Common myeloid progenitor, CD34-positive (primary cell): Measurements from ENCODE around the gene CYP2A6.

Experiments used
- CTCF ChIA-PET: fragments of 350-600 bp; sonication (Branson Sonifier 250); formaldehyde crosslinking; loops from one replicate; lab custom pipeline; 2021; ENCODE audit warnings: antibody characterized with exemption; lab: Charles Lee
- POLR2A ChIA-PET: fragments of 350-600 bp; sonication (Branson Sonifier 250); formaldehyde crosslinking; loops from one replicate; lab custom pipeline; 2021; ENCODE audit warnings: antibody characterized with exemption; lab: Charles Lee
- DNase-seq, 3 donors: peaks; one replicate each; pipeline versions ENCODE4 v3.0.0 to v3.0.0-alpha.2; 2013
- H3K27ac ChIP-seq, 2 experiments: 1 replicate in 1 of 2; 2 replicates in 1 of 2; pipeline ENCODE4 v1.7.0; 2013; ENCODE audit warnings: inconsistent platforms in 2 of 2, low read length in 2 of 2, mild to moderate bottlenecking in 2 of 2, low read depth in 1 of 2, moderate library complexity in 1 of 2; ENCODE audit not compliant: severe bottlenecking in 2 of 2, insufficient read depth in 1 of 2, poor library complexity in 1 of 2
- H3K27me3 ChIP-seq, 5 experiments: replicated peaks in 2 of 5; 1 replicate in 3 of 5; 2 replicates in 2 of 5; pipeline versions ENCODE4 v1.6.1 to v1.7.0; 2013; ENCODE audit warnings: low read length in 4 of 5, mild to moderate bottlenecking in 2 of 5, moderate library complexity in 2 of 5, inconsistent platforms in 1 of 5; ENCODE audit not compliant: insufficient read depth in 5 of 5, control insufficient read depth in 4 of 5
- H3K36me3 ChIP-seq, 4 experiments: 1 replicate in 2 of 4; 2 replicates in 2 of 4; pipeline versions ENCODE4 v1.6.1 to v1.7.0; 2013; ENCODE audit warnings: low read length in 3 of 4, control low read depth in 1 of 4, mild to moderate bottlenecking in 1 of 4; ENCODE audit not compliant: control insufficient read depth in 4 of 4, insufficient read depth in 4 of 4
- H3K4me1 ChIP-seq, 4 experiments: 1 replicate in 3 of 4; 2 replicates in 1 of 4; pipeline versions ENCODE4 v1.6.1 to v1.7.1; 2013; ENCODE audit warnings: low read length in 3 of 4, mild to moderate bottlenecking in 3 of 4, control low read depth in 1 of 4, inconsistent platforms in 1 of 4, moderate library complexity in 1 of 4; ENCODE audit not compliant: control insufficient read depth in 4 of 4, insufficient read depth in 4 of 4; ENCODE audit errors: control extremely low read depth in 1 of 4
- H3K4me3 ChIP-seq, 7 experiments: 1 replicate in 4 of 7; 2 replicates in 3 of 7; pipeline versions ENCODE4 v1.5.1 to v1.7.0; 2013; ENCODE audit warnings: mild to moderate bottlenecking in 7 of 7, low read length in 6 of 7, moderate library complexity in 6 of 7, inconsistent platforms in 2 of 7, low read depth in 2 of 7, control low read depth in 1 of 7; ENCODE audit not compliant: insufficient read depth in 4 of 7, control insufficient read depth in 1 of 7; ENCODE audit errors: extremely low read depth in 1 of 7
- H3K9me3 ChIP-seq, 5 experiments: 1 replicate in 4 of 5; 2 replicates in 1 of 5; pipeline versions ENCODE4 v1.6.1 to v1.7.1; 2013; ENCODE audit warnings: low read length in 4 of 5, mild to moderate bottlenecking in 2 of 5, inconsistent platforms in 1 of 5, low read depth in 1 of 5, moderate library complexity in 1 of 5; ENCODE audit not compliant: control insufficient read depth in 4 of 5, insufficient read depth in 2 of 5; ENCODE audit errors: control extremely low read depth in 1 of 5
- WGBS: methylation state at CpG from one replicate; pipeline ENCODE4 v1.1.5; 2013; ENCODE audit not compliant: insufficient coverage; 5-methylcytosine and 5-hydroxymethylcytosine counted together

Gene CYP2A6

DNA sequence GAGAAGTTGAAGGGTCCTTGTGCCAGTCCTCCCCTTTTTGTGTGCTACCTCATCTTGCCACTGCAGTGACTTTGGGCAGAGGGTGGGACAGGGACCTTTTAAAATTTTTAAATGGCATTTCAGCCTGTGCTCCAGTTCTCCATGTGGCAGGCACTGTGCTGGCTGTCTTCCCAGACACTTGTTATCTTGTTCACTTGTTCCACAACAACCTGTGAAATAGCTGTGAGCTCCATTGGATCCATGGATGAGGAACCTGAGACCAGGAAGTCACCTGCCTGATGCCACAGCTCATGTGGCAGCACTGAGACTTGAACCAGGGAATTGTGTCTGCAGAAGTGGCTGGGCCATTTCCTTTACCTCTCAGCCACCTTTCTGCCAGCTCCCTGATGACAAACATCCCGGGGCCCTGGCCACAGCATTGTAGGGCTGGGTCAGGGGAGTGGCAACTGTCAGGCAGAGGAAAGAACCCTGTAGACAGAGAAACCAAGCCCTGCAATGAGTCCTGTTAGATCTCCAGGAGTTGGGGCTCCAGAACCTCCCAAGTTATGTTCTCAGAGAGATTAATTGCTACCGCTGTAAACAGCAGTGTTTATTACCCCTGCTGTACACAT lies 44.9 kb downstream of the CYP2A6 start:
- H3K27me3 ChIP-seq = no peaks in the 10 kb centered on the region
- H3K9me3 ChIP-seq = no peaks in the 10 kb centered on the region
- no peak overlapping the region for H3K4me3 ChIP-seq
- DNase-seq = no peak
- peaks cover 3 to 77% (median 69%) of the 10 kb centered on the region in 4 experiments for H3K4me1 ChIP-seq
- H3K36me3 ChIP-seq = peaks cover 5 to 92% (median 46%) of the 10 kb centered on the region in 4 experiments
- peak overlapping the region; percentile 7 to 46 for H3K27ac ChIP-seq
- POLR2A ChIA-PET = no interaction called here
- WGBS = 83% methylated on average over 2 of the region's 2 CpGs
- CTCF ChIA-PET = interaction anchor here (0.9 to 4.9 kb wide), 10 partner anchors 7 to 144 kb away, joined by 3 to 25 read pairs (median 10); partner anchors contain the start of genes COQ8B, EGLN2, ITPKC and RAB4B

DNA sequence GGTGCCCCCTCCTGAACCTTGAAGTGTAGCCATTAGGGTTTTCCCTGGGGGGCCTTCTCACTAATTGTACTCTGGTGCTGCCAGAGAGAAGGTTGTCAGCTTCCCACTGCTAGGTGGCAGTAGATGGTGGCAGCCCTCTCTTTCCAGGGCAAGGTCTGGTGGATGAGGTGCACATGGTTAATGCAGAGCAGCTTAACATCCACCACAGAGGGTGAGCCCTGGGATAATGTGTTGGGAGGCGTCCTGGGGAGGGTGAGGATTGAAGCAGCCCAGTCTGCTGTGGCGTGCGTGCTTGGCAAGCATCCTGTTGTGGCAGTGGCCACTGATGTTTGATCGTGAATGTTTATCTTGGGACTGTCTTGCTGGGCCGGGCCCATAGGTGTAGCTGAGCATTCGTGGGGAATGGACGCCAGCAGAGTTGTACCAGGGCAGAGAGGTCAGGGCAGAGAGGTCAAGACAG lies 45.4 kb downstream of the CYP2A6 start:
- WGBS = 98% methylated on average over 6 of the region's 7 CpGs
- CTCF ChIA-PET = interaction anchor here (1.4 to 4.9 kb wide), 6 partner anchors 15 to 140 kb away, joined by 3 to 25 read pairs (median 14); partner anchors contain the start of gene RAB4B

DNA sequence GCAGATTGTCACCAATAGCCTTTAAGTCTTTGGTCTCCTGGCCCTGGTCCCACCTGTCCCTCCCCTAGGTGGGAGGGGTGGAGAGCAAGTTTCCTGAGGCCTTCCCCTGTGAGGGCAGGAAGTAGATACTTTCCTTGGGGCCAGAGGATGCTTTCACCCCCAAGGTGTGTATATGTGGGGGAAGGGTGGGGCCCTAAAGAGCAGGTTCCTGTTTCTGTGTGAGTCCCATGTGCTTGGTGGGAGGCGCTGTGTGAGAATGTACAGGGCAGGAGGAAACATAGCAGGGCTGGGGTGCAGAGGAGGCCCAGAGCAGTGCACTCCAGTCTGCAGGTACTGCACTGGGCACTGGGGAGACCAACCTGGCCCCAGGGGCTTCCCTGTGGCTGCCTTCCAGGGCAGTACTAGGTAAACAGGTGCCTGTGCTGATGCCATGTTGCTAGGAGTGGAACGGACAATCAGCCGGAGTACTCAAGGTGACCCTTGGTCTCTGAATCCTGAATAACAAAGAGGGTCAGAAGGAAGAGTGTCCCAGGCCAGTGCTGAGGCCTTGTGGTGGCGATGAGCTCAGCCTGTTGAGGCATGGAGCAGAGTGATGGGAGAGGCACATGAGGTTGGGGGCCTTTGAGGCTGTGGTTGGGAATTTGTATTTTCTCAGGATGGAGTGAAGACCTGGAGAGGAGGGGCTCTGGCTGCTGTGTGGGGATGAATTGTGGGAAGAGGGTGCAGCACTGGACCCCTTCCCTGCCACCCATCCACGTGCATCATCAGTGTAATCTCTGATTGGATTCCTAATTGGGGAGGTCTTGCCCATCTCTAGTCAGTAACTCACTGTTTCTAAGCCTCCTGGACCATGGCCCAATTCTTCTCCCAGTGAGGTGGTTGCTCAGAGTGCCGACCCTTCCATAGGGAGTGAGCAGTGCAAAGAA lies 46.1 kb downstream of the CYP2A6 start:
- Histone ChIP-seq H3K36me3 (peaks cover 5 to 83% (median 44%) of the 10 kb centered on the region in 4 experiments), H3K9me3 (no peaks in the 10 kb centered on the region), H3K4me1 (peaks cover 3 to 77% (median 72%) of the 10 kb centered on the region in 4 experiments), H3K4me3 (peak overlapping the region in 2 of 7 experiments; percentile 35 to 45), H3K27ac (peak overlapping the region; percentile 9 to 89), H3K27me3 (no peaks in the 10 kb centered on the region)
- ChIA-PET CTCF (interaction anchor here (0.9 to 4.9 kb wide), 8 partner anchors 8 to 139 kb away, joined by 3 to 25 read pairs (median 4); partner anchors contain the start of gene RAB4B), POLR2A (no interaction called here)
- DNase-seq = peak; percentile 33 to 76 (median 70)
- WGBS = 79% methylated on average over 5 of the region's 6 CpGs

More for the DNA sequence above, 45.4 kb downstream of the CYP2A6 start:
- Histone ChIP-seq H3K27ac (no peak overlapping the region), H3K4me3 (no peak overlapping the region), H3K9me3 (no peaks in the 10 kb centered on the region), H3K27me3 (no peaks in the 10 kb centered on the region), H3K4me1 (peaks cover 3 to 77% (median 72%) of the 10 kb centered on the region in 4 experiments), H3K36me3 (peaks cover 5 to 90% (median 47%) of the 10 kb centered on the region in 4 experiments)
- DNase-seq = no peak
- POLR2A ChIA-PET = no interaction called here

DNA sequence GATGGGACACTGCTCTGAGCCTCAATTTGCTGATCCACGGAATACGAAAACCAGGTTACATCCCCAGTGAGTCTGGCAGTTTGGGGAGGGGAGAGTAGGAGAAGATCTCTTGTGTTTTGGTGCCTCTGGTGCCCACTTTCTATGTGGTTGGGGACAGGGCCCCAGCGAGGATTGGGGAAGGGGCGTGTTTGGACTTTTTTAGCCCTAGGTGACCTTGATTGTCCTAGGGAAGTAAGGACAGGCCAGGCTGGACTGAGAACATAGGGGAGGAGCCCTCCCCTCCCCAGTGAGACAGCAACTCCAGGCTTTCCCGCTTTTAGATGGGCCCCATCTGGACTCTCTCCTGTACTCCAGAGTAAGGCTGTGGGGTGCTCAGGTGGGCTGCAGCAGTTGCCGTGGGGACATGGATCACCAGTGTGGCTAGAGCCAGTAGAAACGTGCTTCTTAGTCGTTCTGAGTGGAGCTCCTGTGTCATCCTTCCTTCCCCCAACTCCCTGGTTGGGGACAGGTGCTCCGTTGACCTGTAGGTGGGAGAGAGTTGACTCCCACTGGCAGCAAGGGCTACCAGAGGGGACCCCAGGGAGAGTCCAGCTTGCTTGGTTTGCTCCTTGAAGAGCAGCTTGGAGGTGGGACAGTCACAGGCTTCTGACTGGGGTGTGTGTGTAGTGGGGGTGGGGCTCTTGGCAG lies 46.9 kb downstream of the CYP2A6 start:
- DNase-seq = no peak
- CTCF ChIA-PET = interaction anchor here (0.9 to 1.1 kb wide), 6 partner anchors 9 to 55 kb away, joined by 3 to 5 read pairs (median 4); partner anchors contain the start of gene RAB4B
- Histone ChIP-seq H3K36me3 (peaks cover 4 to 76% (median 37%) of the 10 kb centered on the region in 4 experiments), H3K27ac (peak overlapping the region; percentile 9 to 89), H3K27me3 (no peaks in the 10 kb centered on the region), H3K9me3 (no peaks in the 10 kb centered on the region), H3K4me1 (peaks cover 3 to 78% (median 73%) of the 10 kb centered on the region in 4 experiments), H3K4me3 (peak overlapping the region in 4 of 7 experiments; percentile 5 to 57 (median 26))
- 84% methylated on average over 4 of the region's 9 CpGs for WGBS
- POLR2A ChIA-PET = no interaction called here

DNA sequence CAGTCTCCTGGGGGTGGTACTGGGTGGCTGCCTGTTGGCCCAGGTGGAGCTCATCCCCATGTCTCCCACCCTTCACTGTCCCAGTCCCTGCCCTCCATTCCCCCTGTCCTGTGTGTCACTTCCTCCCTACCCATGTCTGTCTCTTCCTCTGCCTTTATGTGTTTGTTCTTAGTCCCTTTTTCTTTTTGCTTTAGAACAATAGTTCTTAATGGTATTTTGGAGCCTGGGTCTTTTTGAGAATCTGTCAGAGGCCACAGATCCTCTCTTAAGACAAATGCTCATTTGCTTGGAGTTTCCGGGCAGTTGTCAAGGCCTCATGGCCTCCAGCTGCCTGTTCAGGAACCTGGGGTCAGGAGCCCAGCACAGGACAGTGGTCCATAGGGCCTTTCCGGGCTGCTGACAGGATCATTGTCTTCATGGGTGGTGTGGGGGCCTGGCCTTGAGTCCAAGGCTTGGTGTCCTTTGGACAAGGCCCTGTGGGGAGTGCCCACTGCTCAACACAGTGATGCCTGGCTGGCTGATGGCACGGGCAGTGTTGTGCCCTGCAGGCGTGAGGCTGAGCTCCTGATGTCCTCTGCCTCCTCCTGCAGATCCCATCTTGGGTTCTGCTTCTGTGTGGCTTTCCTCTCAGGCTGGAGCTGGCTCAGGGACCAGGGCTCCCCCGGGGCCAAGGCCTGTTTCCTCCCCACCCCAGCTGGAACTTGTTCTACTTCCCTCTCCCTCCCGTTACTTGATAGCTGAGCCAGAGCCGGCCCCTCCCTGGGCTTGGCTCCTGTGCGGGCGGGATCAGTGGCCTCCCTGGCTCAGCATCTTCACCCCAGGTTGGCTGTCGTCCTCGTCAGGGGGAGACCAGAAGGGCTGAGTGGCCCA lies 47.7 kb downstream of the CYP2A6 start:
- Histone ChIP-seq H3K9me3 (no peaks in the 10 kb centered on the region), H3K36me3 (peaks cover 3 to 68% (median 31%) of the 10 kb centered on the region in 4 experiments), H3K4me1 (peaks cover 4 to 85% (median 79%) of the 10 kb centered on the region in 4 experiments), H3K27me3 (no peaks in the 10 kb centered on the region), H3K4me3 (peak overlapping the region in 6 of 7 experiments; percentile 2 to 57 (median 19)), H3K27ac (peak overlapping the region; percentile 19 to 89)
- no peak for DNase-seq
- CTCF ChIA-PET = interaction anchor here (0.6 to 1.0 kb wide), 5 partner anchors 10 to 25 kb away, joined by 3 to 5 read pairs (median 3); partner anchors contain the start of gene RAB4B
- 39% methylated on average over 11 of the region's 11 CpGs for WGBS
- POLR2A ChIA-PET = no interaction called here
